ENCODE results near the gene RNU1-1. TPM values are rescaled to one million over a fixed set of nuclear protein-coding genes. Genes with fewer than 3 reads are reported as not detected.
"Not testable (repeated sequence)": the region's sequence is repeated elsewhere in the genome, so short reads cannot be mapped to it uniquely, and the experiment has no call there.

Gene RNU1-1
- total and polyA plus RNA-seq, 9 of the 15 experiments (the other 6 are each of a cell fraction or from before 2014, with no cell fraction given), result under 0.01 to 32,823 (median 2,538) TPM; not detected in 4

- FAIRE-seq; H2AFZ ChIP-seq (ENCODE audit: low read depth, low read length); BruUV-seq (replicated peaks); H3K4me2 ChIP-seq (ENCODE audit: insufficient read depth, low read length); H3K4me1 ChIP-seq (replicated peaks in 1 of 2; ENCODE audit: control insufficient read depth in 2 of 2, insufficient read depth in 2 of 2, low read length in 2 of 2); H3K9me3 ChIP-seq (replicated peaks; ENCODE audit: control insufficient read depth, insufficient read depth, low read depth, low read length); H3K27ac ChIP-seq (ENCODE audit: extremely low read depth, low read depth, low read length); intact Hi-C loops (cut with micrococcal nuclease); ATAC-seq; CTCF ChIA-PET (ENCODE audit: low intra/inter-chr PET ratio); H3K36me3 ChIP-seq (ENCODE audit: control insufficient read depth, insufficient read depth, low read length); H3K4me3 ChIP-seq; H3K9me1 ChIP-seq (ENCODE audit: control insufficient read depth, insufficient read depth, low read length); POLR2A ChIA-PET; H3K79me2 ChIP-seq (ENCODE audit: control insufficient read depth, insufficient read depth, low read length); H3K27me3 ChIP-seq (ENCODE audit: control insufficient read depth in 2 of 2, insufficient read depth in 2 of 2, low read length in 2 of 2); H4K20me1 ChIP-seq (replicated peaks; ENCODE audit: control insufficient read depth, insufficient read depth, low read length); DNase-seq (ENCODE audit: extremely low read depth in 1 of 4, low spot score in 3 of 4); H3K9ac ChIP-seq (ENCODE audit: insufficient read depth in 1 of 2, low read depth in 2 of 2, low read length in 2 of 2); in situ Hi-C loops (cut with MboI): not testable (repeated sequence)
- 88% methylated on average over 21 of the region's 34 CpGs for WGBS (ENCODE audit: insufficient coverage, low coverage, missing lambda C conversion rate)
Measured at GRCh38 chr1:16535487-16535886, 21.4 kb upstream of the RNU1-1 start.

DNA sequence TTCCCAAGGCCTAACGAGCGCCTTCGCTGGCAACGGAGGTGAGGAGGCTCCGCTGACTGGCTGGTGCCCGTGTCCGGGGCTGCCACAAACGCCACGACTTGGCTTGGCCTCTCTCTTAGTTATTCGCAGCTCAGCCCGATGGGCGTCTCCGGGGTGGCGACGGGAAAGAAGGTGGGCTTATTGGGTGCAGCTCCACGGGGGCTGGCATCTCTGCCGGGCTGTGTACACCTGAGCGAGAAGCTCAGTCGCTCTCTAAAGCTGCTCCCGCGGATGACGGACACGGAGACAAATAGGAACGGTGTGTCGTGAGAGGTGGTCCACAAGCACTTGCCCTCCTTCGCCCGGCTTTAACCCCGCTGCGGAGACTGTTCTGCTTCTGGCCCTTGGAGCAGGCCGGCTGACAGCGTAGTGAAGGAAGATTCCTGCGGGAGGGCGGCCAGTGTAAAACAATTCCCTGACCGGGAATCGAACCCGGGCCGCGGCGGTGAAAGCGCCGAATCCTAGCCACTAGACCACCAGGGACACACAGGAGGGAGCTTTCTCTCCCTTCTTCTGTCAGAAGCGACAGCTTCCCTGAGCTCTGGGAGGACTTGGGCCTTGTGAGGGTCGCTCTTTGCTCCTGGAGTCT is 20.9 kb upstream of the RNU1-1 start:
- BruUV-seq (replicated peaks); POLR2A ChIA-PET; H4K20me1 ChIP-seq (replicated peaks; ENCODE audit: control insufficient read depth, insufficient read depth, low read length); H3K27me3 ChIP-seq (ENCODE audit: control insufficient read depth in 2 of 2, insufficient read depth in 2 of 2, low read length in 2 of 2); H3K9ac ChIP-seq (ENCODE audit: insufficient read depth in 1 of 2, low read depth in 2 of 2, low read length in 2 of 2); H3K36me3 ChIP-seq (ENCODE audit: control insufficient read depth, insufficient read depth, low read length); H3K4me2 ChIP-seq (ENCODE audit: insufficient read depth, low read length); H3K9me1 ChIP-seq (ENCODE audit: control insufficient read depth, insufficient read depth, low read length); DNase-seq (ENCODE audit: extremely low read depth in 1 of 4, low spot score in 3 of 4); H3K9me3 ChIP-seq (replicated peaks; ENCODE audit: control insufficient read depth, insufficient read depth, low read depth, low read length); H3K4me1 ChIP-seq (replicated peaks in 1 of 2; ENCODE audit: control insufficient read depth in 2 of 2, insufficient read depth in 2 of 2, low read length in 2 of 2); FAIRE-seq; in situ Hi-C loops (cut with MboI); CTCF ChIA-PET (ENCODE audit: low intra/inter-chr PET ratio); H3K27ac ChIP-seq (ENCODE audit: extremely low read depth, low read depth, low read length); intact Hi-C loops (cut with micrococcal nuclease); H2AFZ ChIP-seq (ENCODE audit: low read depth, low read length); H3K79me2 ChIP-seq (ENCODE audit: control insufficient read depth, insufficient read depth, low read length); ATAC-seq; H3K4me3 ChIP-seq: not testable (repeated sequence)
- WGBS (ENCODE audit: insufficient coverage, low coverage, missing lambda C conversion rate), result 84% methylated on average over 24 of the region's 43 CpGs

DNA sequence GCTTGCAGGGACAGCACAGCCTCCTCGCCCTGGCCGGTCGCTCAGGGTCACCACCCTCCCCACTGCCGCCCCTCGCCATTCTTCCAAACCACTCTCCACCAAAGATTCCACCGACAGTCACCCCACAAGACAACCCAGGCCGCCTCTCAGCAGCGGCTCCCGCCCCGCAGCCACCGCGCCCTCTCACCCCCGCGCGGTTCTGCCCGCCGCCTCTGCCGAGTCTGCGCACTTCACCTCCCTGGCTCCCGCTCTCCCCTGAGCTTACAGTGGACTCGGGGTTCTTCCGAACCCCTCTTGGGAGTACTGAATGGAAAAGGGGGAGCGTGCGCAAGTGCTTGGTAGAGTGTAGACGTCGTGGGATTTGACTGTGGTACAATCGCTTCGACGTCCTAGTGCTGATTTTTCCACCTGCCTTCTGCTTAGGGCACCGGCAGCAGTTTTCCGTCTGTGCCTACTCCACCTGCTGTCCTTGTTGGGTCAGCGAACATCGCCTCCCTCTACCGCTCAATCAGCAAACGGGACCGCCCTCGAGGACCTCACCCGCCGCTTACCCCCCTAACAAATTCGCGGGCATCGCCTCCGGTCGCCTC is 20.2 kb upstream of the RNU1-1 start:
- H3K4me2 ChIP-seq (ENCODE audit: insufficient read depth, low read length); H3K27ac ChIP-seq (ENCODE audit: extremely low read depth, low read depth, low read length); ATAC-seq; in situ Hi-C loops (cut with MboI); H3K36me3 ChIP-seq (ENCODE audit: control insufficient read depth, insufficient read depth, low read length); H4K20me1 ChIP-seq (replicated peaks; ENCODE audit: control insufficient read depth, insufficient read depth, low read length); H3K9me3 ChIP-seq (replicated peaks; ENCODE audit: control insufficient read depth, insufficient read depth, low read depth, low read length); intact Hi-C loops (cut with micrococcal nuclease); H3K9ac ChIP-seq (ENCODE audit: insufficient read depth in 1 of 2, low read depth in 2 of 2, low read length in 2 of 2); DNase-seq (ENCODE audit: extremely low read depth in 1 of 4, low spot score in 3 of 4); H3K9me1 ChIP-seq (ENCODE audit: control insufficient read depth, insufficient read depth, low read length); H2AFZ ChIP-seq (ENCODE audit: low read depth, low read length); H3K4me3 ChIP-seq; H3K4me1 ChIP-seq (replicated peaks in 1 of 2; ENCODE audit: control insufficient read depth in 2 of 2, insufficient read depth in 2 of 2, low read length in 2 of 2); CTCF ChIA-PET (ENCODE audit: low intra/inter-chr PET ratio); H3K27me3 ChIP-seq (ENCODE audit: control insufficient read depth in 2 of 2, insufficient read depth in 2 of 2, low read length in 2 of 2); BruUV-seq (replicated peaks); FAIRE-seq; POLR2A ChIA-PET; H3K79me2 ChIP-seq (ENCODE audit: control insufficient read depth, insufficient read depth, low read length): not testable (repeated sequence)
- 83% methylated on average over 28 of the region's 44 CpGs for WGBS (ENCODE audit: insufficient coverage, low coverage, missing lambda C conversion rate)
